Panc1 (cell line): Measurements from ENCODE around the gene POFUT1. TPM values are rescaled to one million over a fixed set of nuclear protein-coding genes. Genes with fewer than 3 reads are reported as not detected.

Experiments used
- ATAC-seq: fragments of 200-7000 bp; cut with Tn5 transposase; 2 replicates; pipeline ENCODE4 v1.9.1; 2020; ENCODE audit warnings: mild to moderate bottlenecking, moderate library complexity
- BruUV-seq: library from RNA; stranded (reverse); fragments of 400-500 nt; replicated peaks from 2 replicates; lab custom pipeline; 2021; lab: Mats Ljungman, UMichigan
- CTCF ChIA-PET: fragments of 300-600 bp; sonication (Branson Sonifier 250); formaldehyde crosslinking; loops from one replicate; lab custom pipeline; 2022; ENCODE audit warnings: antibody characterized with exemption; lab: Charles Lee
- POLR2A ChIA-PET: fragments of 300-600 bp; sonication (Branson Sonifier 250); formaldehyde crosslinking; loops from one replicate; lab custom pipeline; 2022; ENCODE audit warnings: antibody characterized with exemption; lab: Charles Lee
- DNase-seq: peaks from one replicate; pipeline ENCODE4 v3.0.0-alpha.2; 2010; ENCODE audit warnings: low read depth, low spot score
- H3K27ac ChIP-seq: 2 replicates; pipeline ENCODE4 v1.5.1; 2011; ENCODE audit warnings: mild to moderate bottlenecking, low read length, inconsistent platforms
- H3K27me3 ChIP-seq: fragments of 200-500 bp; sonication (Bioruptor generic); 2 replicates; pipeline ENCODE4 v1.6.0; 2014; ENCODE audit warnings: low read length, inconsistent platforms; ENCODE audit not compliant: control insufficient read depth, insufficient read depth
- H3K36me3 ChIP-seq: fragments of 200-500 bp; sonication (Bioruptor generic); 2 replicates; pipeline ENCODE4 v1.5.1; 2014; ENCODE audit warnings: inconsistent platforms, mild to moderate bottlenecking, low read length, moderate library complexity; ENCODE audit not compliant: control insufficient read depth, insufficient read depth
- H3K4me1 ChIP-seq: 2 replicates; pipeline ENCODE4 v1.5.1; 2011; ENCODE audit warnings: inconsistent platforms, mild to moderate bottlenecking, low read length, moderate library complexity; ENCODE audit not compliant: control insufficient read depth, insufficient read depth
- H3K4me3 ChIP-seq, 2 experiments: 2 replicates each; pipeline ENCODE4 v1.5.1; 2011 to 2012; ENCODE audit warnings: low read depth in 2 of 2, low read length in 2 of 2, mild to moderate bottlenecking in 2 of 2, inconsistent platforms in 1 of 2, moderate library complexity in 1 of 2
- H3K9me3 ChIP-seq: fragments of 200-500 bp; sonication (Bioruptor generic); 2 replicates; pipeline ENCODE4 v1.5.1; 2014; ENCODE audit warnings: low read depth, mild to moderate bottlenecking, inconsistent platforms, low read length, moderate library complexity; ENCODE audit not compliant: control insufficient read depth, insufficient read depth
- CTCF ChIP-seq: fragments of 450-650 bp; IDR thresholded peaks from 2 replicates; pipeline ENCODE4 v1.5.1; 2017; ENCODE audit warnings: mild to moderate bottlenecking
- POLR2AphosphoS5 ChIP-seq: IDR thresholded peaks from 2 replicates; pipeline ENCODE4 v1.6.1; 2012; ENCODE audit warnings: mild to moderate bottlenecking, low read depth, low read length, moderate library complexity
- SIN3A ChIP-seq: IDR thresholded peaks from 2 replicates; pipeline ENCODE4 v1.6.1; 2012; ENCODE audit warnings: low read depth, mild to moderate bottlenecking, low read length, moderate library complexity, borderline replicate concordance; ENCODE audit not compliant: insufficient read depth
- TCF7L2 ChIP-seq: IDR thresholded peaks from 2 replicates; pipeline ENCODE4 v1.6.1; 2011; ENCODE audit warnings: mild to moderate bottlenecking, low read depth, low read length, inconsistent platforms
- in situ Hi-C: cut with HindIII; loops from 2 replicates; pipeline ENCODE4 v1.10.0; 2016; ENCODE audit warnings: low sequenced_read_pairs, low pct_unique_long_range_greater_than_20kb
- intact Hi-C: fragments of 100-400 bp; cut with micrococcal nuclease; formaldehyde crosslinking; loops from one replicate; pipeline ENCODE4 v1.10.0; 2022; ENCODE audit not compliant: unreplicated experiment
- total RNA-seq: library from RNA; stranded (reverse); gene quantifications from one replicate; pipeline ENCODE4 v1.2.1, GENCODE V29; 2021; ENCODE audit not compliant: unreplicated experiment
- TF ChIP-seq, protein P1 (sequence below), 2 experiments: IDR thresholded peaks; 2 replicates each; pipeline ENCODE4 v1.6.1; 2011 to 2012; ENCODE audit warnings: low read depth in 2 of 2, control low read depth in 1 of 2, low read length in 1 of 2, mild to moderate bottlenecking in 1 of 2, moderate library complexity in 1 of 2; ENCODE audit not compliant: insufficient read depth in 1 of 2

The POFUT1 gene
- total RNA-seq, 1 experiment from 2014 or later = 138 TPM

GRCh38 chr20:32216179-32217142 lies 8.8 kb downstream of the POFUT1 start:
- Histone ChIP-seq H3K36me3 (peaks cover 10% of the 10 kb centered on the region), H3K27me3 (no peaks in the 10 kb centered on the region), H3K9me3 (no peaks in the 10 kb centered on the region), H3K27ac (no peak overlapping the region), H3K4me1 (no peaks in the 10 kb centered on the region), H3K4me3 (no peak overlapping the region)
- ATAC-seq (no peak), DNase-seq (no peak)
- ChIA-PET CTCF (interaction anchor here (0.5 to 0.6 kb wide), 2 partner anchors 79 to 177 kb away, joined by 3 to 5 read pairs; no protein-coding TSS in a partner anchor), POLR2A (interaction anchor here (0.5 to 1.5 kb wide), 3 partner anchors 8 to 167 kb away, joined by 4 to 13 read pairs (median 4); no protein-coding TSS in a partner anchor)
- intact Hi-C loops = no loop called here
- in situ Hi-C loops = loop anchor here (10.0 kb wide), 1 partner anchor 172 kb away; no protein-coding TSS in a partner anchor
- TF ChIP-seq POLR2AphosphoS5 (no peak), TCF7L2 (no peak), CTCF (no peak), SIN3A (no peak)
- TF ChIP-seq, protein P1, sequence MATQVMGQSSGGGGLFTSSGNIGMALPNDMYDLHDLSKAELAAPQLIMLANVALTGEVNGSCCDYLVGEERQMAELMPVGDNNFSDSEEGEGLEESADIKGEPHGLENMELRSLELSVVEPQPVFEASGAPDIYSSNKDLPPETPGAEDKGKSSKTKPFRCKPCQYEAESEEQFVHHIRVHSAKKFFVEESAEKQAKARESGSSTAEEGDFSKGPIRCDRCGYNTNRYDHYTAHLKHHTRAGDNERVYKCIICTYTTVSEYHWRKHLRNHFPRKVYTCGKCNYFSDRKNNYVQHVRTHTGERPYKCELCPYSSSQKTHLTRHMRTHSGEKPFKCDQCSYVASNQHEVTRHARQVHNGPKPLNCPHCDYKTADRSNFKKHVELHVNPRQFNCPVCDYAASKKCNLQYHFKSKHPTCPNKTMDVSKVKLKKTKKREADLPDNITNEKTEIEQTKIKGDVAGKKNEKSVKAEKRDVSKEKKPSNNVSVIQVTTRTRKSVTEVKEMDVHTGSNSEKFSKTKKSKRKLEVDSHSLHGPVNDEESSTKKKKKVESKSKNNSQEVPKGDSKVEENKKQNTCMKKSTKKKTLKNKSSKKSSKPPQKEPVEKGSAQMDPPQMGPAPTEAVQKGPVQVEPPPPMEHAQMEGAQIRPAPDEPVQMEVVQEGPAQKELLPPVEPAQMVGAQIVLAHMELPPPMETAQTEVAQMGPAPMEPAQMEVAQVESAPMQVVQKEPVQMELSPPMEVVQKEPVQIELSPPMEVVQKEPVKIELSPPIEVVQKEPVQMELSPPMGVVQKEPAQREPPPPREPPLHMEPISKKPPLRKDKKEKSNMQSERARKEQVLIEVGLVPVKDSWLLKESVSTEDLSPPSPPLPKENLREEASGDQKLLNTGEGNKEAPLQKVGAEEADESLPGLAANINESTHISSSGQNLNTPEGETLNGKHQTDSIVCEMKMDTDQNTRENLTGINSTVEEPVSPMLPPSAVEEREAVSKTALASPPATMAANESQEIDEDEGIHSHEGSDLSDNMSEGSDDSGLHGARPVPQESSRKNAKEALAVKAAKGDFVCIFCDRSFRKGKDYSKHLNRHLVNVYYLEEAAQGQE (IDR thresholded peaks at IDR 0.05; ENCODE audit: insufficient read depth in 1 of 2, low read depth in 2 of 2, low read length in 1 of 2) = no peak
- BruUV-seq = no TSS peak

DNA sequence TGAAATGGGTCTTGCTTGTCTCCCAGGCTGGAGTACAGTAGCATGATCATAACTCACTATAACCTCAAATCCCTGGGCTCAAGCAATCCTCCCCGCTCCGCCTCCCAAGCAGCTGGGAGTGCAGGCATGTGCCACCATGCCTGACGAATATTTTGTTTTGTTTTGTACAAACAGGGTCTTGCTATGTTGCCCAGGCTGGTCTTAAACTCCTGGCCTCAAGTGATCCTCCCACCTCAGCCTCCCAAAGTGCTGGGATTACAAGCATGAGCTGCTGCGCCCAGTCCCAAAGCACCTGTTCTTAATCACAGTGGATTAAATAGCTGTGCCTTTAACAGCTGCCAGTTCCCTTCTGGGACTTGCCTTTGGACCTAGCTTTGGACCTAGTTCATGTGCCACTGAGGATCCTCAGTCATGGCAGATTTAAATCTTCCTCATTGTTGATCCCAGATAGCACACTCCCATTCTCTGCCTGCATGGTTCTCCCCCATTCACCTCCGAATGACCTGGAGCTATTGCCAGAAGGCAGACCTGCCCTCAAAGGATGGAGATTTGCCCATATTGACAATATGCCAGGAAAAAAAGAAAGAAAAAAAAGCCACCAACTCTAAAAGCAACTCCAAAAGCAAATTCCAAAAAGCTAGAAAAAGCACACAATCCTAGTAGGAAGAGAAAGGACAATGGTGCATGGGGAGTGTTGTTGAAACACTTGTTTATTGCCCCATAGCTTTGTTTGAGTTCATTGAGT lies 10.6 kb downstream of the POFUT1 start:
- Histone ChIP-seq H3K27ac (no peak overlapping the region), H3K9me3 (no peaks in the 10 kb centered on the region), H3K36me3 (peaks cover 13% of the 10 kb centered on the region), H3K4me1 (no peaks in the 10 kb centered on the region), H3K27me3 (no peaks in the 10 kb centered on the region), H3K4me3 (no peak overlapping the region)
- TF ChIP-seq, protein P1 (IDR thresholded peaks at IDR 0.05; ENCODE audit: insufficient read depth in 1 of 2, low read depth in 2 of 2, low read length in 1 of 2) = no peak
- no peak for TF ChIP-seq POLR2AphosphoS5
- no peak for TF ChIP-seq CTCF
- no peak for TF ChIP-seq SIN3A
- TF ChIP-seq TCF7L2 = no peak
- ChIA-PET CTCF (interaction anchor here (0.6 kb wide), 2 partner anchors 18 to 1125 kb away, joined by 3 to 5 read pairs; no protein-coding TSS in a partner anchor), POLR2A (no interaction called here)
- ATAC-seq (no peak), DNase-seq (no peak)
- in situ Hi-C loops = loop anchor here (10.0 kb wide), 1 partner anchor 174 kb away; no protein-coding TSS in a partner anchor
- BruUV-seq = no TSS peak
- intact Hi-C loops = no loop called here
